Transverse colon (tissue), 4 donors: Measurements from ENCODE around the gene ACVR1. TPM values are rescaled to one million over a fixed set of nuclear protein-coding genes. Genes with fewer than 3 reads are reported as not detected.

Experiments
- DNase-seq: peaks from one replicate; pipeline ENCODE4 v3.0.0-alpha.2; 2019
- H3K27ac ChIP-seq, 4 donors: fragments of 200-600 bp; sonication (generic); 2 replicates each; pipeline ENCODE4 v1.5.1; 2016 to 2018; ENCODE audit warnings: inconsistent platforms in 4 of 4
- H3K27me3 ChIP-seq: fragments of 200-600 bp; sonication (generic); 2 replicates; pipeline ENCODE4 v1.5.1; 2017; ENCODE audit warnings: inconsistent platforms
- H3K36me3 ChIP-seq, 4 donors: fragments of 200-600 bp; sonication (generic); 2 replicates each; pipeline ENCODE4 v1.5.1; 2017 to 2019; ENCODE audit warnings: inconsistent platforms in 4 of 4
- H3K4me1 ChIP-seq, 4 donors: fragments of 200-600 bp; sonication (generic); 2 replicates each; pipeline ENCODE4 v1.5.1; 2017 to 2020; ENCODE audit warnings: inconsistent platforms in 4 of 4
- H3K4me3 ChIP-seq, 4 donors: fragments of 200-600 bp; sonication (generic); 1 replicate in 1 of 4; 2 replicates in 3 of 4; pipeline versions ENCODE4 v1.5.1 to v1.6.1; 2017 to 2019; ENCODE audit warnings: inconsistent platforms in 4 of 4
- H3K9me3 ChIP-seq, 2 donors: fragments of 200-600 bp; sonication (generic); 2 replicates each; pipeline ENCODE4 v1.5.1; 2017 to 2019; ENCODE audit warnings: inconsistent platforms in 2 of 2
- EP300 ChIP-seq: sonication (generic); formaldehyde crosslinking; IDR thresholded peaks from one replicate; pipeline ENCODE4 v1.6.1; 2017; ENCODE audit warnings: antibody characterized with exemption, low read depth
- POLR2A ChIP-seq: fragments of 450-650 bp; IDR thresholded peaks from one replicate; pipeline ENCODE4 v1.6.1; 2016; ENCODE audit warnings: antibody characterized with exemption, mild to moderate bottlenecking, moderate library complexity
- POLR2AphosphoS5 ChIP-seq, 3 donors: sonication (generic); formaldehyde crosslinking; IDR thresholded peaks; one replicate each; pipeline ENCODE4 v1.6.1; 2016; ENCODE audit warnings: antibody characterized with exemption in 3 of 3
- WGBS, 2 donors: methylation state at CpG; one replicate each; pipeline ENCODE4 v1.1.5; 2018; ENCODE audit warnings: low coverage in 1 of 2; 5-methylcytosine and 5-hydroxymethylcytosine counted together
- in situ Hi-C, 4 donors: fragments of 200-750 bp; cut with MboI; loops; one replicate each; pipeline versions ENCODE4 v1.15.0 to v1.15.1; 2017; ENCODE audit warnings: low sequenced_read_pairs in 3 of 4, low pct_ligation_motif_present in 1 of 4, low pct_unique_long_range_greater_than_20kb in 1 of 4
- intact Hi-C: fragments of 100-400 bp; cut with DNase I; formaldehyde crosslinking; loops from one replicate; pipeline ENCODE4 v1.15.1; 2023; ENCODE audit warnings: low total_unique reads
- total RNA-seq, 4 donors: library from RNA; depleted of rRNA; stranded (reverse); fragments of >200 nt; gene quantifications; one replicate each; pipeline ENCODE4 v1.1.0, GENCODE V29; 2016
- TF ChIP-seq, protein P1 (sequence below), 5 experiments: fragments of 200-600 bp in 3 of 5; fragments of 450-650 bp in 2 of 5; sonication (generic) in 3 of 5; IDR thresholded peaks; 1 replicate in 2 of 5; 2 replicates in 3 of 5; pipeline ENCODE4 v1.5.1; 2016 to 2017; ENCODE audit warnings: antibody characterized with exemption in 5 of 5, inconsistent platforms in 3 of 5, mild to moderate bottlenecking in 2 of 5, moderate library complexity in 1 of 5

Gene ACVR1
- total RNA-seq, 4 donors from 2014 or later, result 4.5 to 16.5 (median 11.8) TPM

GRCh38 chr2:157699806-157700205 is 176.3 kb downstream of the ACVR1 start:
- WGBS, 2 donors, result 88% methylated on average over 1 of the region's 1 CpG; no CpG with 5 or more reads in 1 of the 2 donors
- Histone ChIP-seq H3K9me3 (peaks cover 0 to 19% of the 10 kb centered on the region in 2 donors), H3K27ac (no peak overlapping the region), H3K27me3 (no peaks in the 10 kb centered on the region), H3K4me1 (no peaks in the 10 kb centered on the region), H3K4me3 (no peak overlapping the region), H3K36me3 (no peaks in the 10 kb centered on the region)
- no peak for DNase-seq
- intact Hi-C loops (no loop called here), in situ Hi-C loops (no loop called here)
- TF ChIP-seq, protein P1, sequence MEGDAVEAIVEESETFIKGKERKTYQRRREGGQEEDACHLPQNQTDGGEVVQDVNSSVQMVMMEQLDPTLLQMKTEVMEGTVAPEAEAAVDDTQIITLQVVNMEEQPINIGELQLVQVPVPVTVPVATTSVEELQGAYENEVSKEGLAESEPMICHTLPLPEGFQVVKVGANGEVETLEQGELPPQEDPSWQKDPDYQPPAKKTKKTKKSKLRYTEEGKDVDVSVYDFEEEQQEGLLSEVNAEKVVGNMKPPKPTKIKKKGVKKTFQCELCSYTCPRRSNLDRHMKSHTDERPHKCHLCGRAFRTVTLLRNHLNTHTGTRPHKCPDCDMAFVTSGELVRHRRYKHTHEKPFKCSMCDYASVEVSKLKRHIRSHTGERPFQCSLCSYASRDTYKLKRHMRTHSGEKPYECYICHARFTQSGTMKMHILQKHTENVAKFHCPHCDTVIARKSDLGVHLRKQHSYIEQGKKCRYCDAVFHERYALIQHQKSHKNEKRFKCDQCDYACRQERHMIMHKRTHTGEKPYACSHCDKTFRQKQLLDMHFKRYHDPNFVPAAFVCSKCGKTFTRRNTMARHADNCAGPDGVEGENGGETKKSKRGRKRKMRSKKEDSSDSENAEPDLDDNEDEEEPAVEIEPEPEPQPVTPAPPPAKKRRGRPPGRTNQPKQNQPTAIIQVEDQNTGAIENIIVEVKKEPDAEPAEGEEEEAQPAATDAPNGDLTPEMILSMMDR (IDR thresholded peaks at IDR 0.05), result no peak
- no peak for TF ChIP-seq POLR2AphosphoS5 (IDR thresholded peaks at IDR 0.05)

DNA sequence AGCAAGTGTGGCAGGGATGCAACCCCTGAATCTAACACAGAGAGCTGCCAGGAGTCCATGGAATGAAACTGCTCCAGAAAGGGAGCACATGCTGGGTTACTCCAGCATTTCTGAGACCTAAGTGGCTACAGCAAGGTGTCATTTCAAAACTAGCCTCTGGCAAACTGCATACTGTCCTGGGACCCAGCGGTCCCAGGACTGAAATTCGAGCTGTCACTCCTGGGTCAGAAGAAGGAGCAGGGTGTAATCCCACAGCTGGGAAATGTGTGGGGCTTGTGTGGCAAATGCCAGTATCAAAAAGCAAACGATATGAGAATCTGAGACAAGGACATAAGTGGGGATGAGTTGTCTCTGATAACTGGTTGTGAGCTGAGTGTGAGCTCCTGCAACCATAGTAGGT is 177.1 kb downstream of the ACVR1 start:
- H3K4me1 ChIP-seq, result no peaks in the 10 kb centered on the region
- TF ChIP-seq, protein P1 (IDR thresholded peaks at IDR 0.05), result no peak
- TF ChIP-seq EP300, result no peak
- TF ChIP-seq POLR2A, result no peak
- no peak for TF ChIP-seq POLR2AphosphoS5 (IDR thresholded peaks at IDR 0.05)
- peaks cover 0 to 15% of the 10 kb centered on the region in 2 donors for H3K9me3 ChIP-seq
- no peak for DNase-seq
- WGBS, 2 donors, result 77 to 100% methylated on average over 1 to 3 of the region's 3 CpGs
- in situ Hi-C loops (no loop called here), intact Hi-C loops (no loop called here)
- H3K4me3 ChIP-seq, result no peak overlapping the region
- no peaks in the 10 kb centered on the region for H3K36me3 ChIP-seq
- no peaks in the 10 kb centered on the region for H3K27me3 ChIP-seq
- H3K27ac ChIP-seq, result no peak overlapping the region

DNA sequence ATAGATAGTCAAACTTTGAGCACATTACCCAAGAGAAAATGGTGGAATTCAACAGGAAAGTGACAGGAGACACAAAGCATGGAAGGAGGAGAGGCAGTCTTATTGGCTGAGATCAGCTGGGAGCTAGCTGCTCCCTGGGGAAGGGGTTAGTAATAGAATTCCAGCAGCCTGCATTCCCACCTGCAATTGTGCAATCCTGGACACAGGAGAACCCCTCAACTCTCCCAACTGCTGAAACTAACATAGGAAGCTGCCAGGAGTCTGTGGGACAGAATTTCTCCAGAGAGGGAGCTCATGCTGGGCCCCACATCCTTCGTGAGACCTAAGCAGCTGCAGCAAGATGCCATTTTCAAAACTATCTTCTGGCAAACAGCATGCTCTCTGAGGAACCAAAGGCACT is 177.7 kb downstream of the ACVR1 start:
- Histone ChIP-seq H3K9me3 (peaks cover 0 to 13% of the 10 kb centered on the region in 2 donors), H3K4me3 (no peak overlapping the region), H3K4me1 (no peaks in the 10 kb centered on the region), H3K27me3 (no peaks in the 10 kb centered on the region), H3K36me3 (no peaks in the 10 kb centered on the region), H3K27ac (no peak overlapping the region)
- intact Hi-C loops, result no loop called here
- DNase-seq, result no peak
- WGBS, 2 donors, result 75 to 86% methylated on average over 1 of the region's 1 CpG
- in situ Hi-C loops, result no loop called here
- TF ChIP-seq POLR2A (no peak), POLR2AphosphoS5 (IDR thresholded peaks at IDR 0.05) (no peak), EP300 (no peak)
- TF ChIP-seq, protein P1 (IDR thresholded peaks at IDR 0.05), result no peak

GRCh38 chr2:157696036-157696435 is 180.1 kb downstream of the ACVR1 start:
- Histone ChIP-seq H3K27ac (no peak overlapping the region), H3K9me3 (peaks cover 0 to 8% of the 10 kb centered on the region in 2 donors), H3K4me3 (no peak overlapping the region), H3K36me3 (no peaks in the 10 kb centered on the region), H3K4me1 (no peaks in the 10 kb centered on the region), H3K27me3 (no peaks in the 10 kb centered on the region)
- WGBS, 2 donors, result 85 to 86% methylated on average over 3 of the region's 3 CpGs
- in situ Hi-C loops (no loop called here), intact Hi-C loops (no loop called here)
- DNase-seq, result no peak
- TF ChIP-seq, protein P1 (IDR thresholded peaks at IDR 0.05), result no peak
